ENCODE measurements around the gene ELOVL3.

DNA sequence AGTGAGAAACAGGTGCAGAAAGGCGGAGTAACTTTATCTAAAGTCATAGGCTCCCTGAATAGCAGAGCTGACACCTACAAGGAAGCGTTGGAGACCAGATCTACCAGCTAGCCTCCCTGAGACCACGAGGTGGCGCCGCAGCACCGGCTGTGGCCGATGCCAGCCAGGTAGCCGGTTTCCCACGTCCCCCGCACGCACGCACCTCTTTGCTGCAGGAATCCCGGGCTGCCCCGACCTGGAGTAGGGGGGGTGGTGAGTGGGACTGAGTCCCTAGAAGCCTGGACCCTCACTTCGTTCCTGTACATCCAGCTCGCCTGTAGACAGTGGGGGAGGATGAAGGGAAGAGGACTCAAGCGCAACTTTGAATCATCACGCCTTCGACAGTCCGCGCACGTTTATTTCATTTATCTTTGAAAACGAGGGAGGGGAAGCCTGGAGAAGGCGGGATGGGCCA, 3.7 kb downstream of the ELOVL3 start:
- TF ChIP-seq POLR2AphosphoS5 (IDR thresholded peaks at IDR 0.05) (peak in 1 of 2 donors; percentile 17), POLR2A (IDR thresholded peaks at IDR 0.05; ENCODE audit: low read depth) (no peak)

Measured in esophagus muscularis mucosa (tissue), 2 donors.